LoVo (cell line): ENCODE data around the gene FGD4.

Experiments used
- DNase-seq: peaks from one replicate; pipeline ENCODE4 v3.0.0-alpha.2; 2016; ENCODE audit warnings: low spot score

The FGD4 gene

DNA sequence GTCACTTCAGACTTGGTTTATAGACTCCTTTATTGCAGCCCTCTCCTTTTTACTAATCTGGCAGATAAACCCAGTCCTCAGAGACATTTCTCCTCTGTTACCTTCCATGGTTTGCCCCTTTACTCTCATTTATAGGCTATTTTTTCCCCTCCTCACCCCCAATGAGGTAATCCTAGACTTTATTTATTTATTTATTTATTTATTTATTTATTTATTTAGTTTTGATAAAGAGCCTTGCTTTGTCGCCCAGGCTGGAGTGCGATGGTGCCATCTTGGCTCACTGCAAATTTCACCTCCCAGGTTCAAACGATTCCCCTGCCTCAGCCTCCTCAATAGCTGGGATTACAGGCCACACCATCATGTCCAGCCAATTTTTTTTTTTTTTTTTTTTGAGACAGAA, 8.4 kb downstream of the FGD4 start:
- DNase-seq = no peak

DNA sequence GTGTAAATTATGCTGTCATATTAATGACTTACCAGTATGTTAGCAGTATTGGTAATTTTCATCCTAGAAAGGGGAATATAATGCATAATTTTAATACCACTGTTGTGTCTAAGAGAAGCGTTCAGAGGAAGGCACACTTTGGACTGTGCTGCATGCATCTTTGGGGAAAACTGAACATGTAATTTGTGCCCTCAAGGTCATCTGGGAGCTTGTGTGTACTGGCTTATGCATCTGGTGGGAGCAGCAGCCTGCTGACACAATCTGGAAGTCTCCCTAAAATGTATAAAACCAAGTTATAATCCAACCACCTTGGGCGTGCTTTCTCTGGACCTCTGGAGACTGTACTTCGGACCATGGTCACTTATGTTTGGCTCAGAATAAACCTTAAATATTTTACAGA, 14.1 kb downstream of the FGD4 start:
- DNase-seq = no peak

- DNase-seq = no peak
Observed at GRCh38 chr12:32418221-32418620, 18.9 kb downstream of the FGD4 start.

- DNase-seq = no peak
Observed at GRCh38 chr12:32418903-32419519, 19.7 kb downstream of the FGD4 start.

GRCh38 chr12:32419520-32419960, 20.2 kb downstream of the FGD4 start:
- no peak for DNase-seq

DNA sequence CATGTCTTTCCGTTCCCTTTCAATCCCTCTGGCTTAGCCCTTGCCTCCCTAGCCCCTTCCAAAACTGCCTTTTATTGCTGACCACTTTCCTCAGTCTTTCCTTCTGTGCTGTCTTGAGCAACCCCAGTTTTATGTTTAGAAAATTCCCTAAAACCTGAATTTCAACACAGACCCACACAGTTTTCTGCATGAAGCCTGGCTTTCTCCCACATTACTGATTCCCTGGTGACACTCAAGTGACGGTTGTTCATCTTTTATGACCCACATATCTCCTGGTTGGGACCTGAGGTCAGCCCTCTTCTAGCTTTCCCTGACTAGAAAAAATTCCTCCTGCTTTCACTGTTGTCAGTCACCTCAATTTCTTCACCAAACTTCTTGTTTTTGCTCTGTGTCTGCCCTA, 21.0 kb downstream of the FGD4 start:
- no peak for DNase-seq

GRCh38 chr12:32423559-32423958, 24.2 kb downstream of the FGD4 start:
- DNase-seq = no peak

GRCh38 chr12:32431025-32431424, 31.7 kb downstream of the FGD4 start:
- DNase-seq = no peak

DNA sequence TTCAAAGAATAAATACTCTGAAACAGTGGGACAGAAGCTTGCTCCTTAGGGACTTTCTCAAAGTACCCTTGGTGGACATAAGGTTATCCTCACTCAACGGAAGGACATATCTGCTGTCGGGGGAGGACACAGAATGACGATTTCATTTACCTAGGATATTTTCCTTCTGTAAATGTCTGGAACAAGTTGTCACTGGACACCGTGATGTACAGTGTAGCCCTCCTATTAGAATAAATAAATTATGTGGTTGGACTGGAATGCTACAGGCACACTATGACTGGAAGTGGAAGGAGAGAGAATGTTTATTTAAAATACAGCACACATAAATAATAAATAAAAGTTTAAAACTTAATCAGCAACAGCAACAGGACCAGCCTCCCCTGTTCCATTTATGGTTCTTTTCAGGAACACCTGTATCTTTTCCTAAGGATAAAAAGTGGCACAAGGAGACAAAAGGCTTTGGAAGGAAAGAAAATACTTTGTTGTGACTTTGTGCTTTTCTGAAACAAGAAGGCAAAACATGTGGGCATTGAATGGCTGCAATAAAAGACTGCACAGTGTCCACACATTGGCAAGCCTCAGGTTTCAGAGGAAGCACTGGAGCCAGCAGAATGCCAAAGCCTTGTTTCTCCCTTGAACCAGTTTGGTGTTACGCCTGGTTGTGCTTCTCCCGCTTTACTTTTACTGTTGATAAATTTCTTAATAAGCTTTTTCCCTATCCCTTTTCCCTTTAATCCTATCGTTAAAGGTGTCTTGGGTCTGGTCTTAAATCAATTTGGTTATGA, 36.8 kb downstream of the FGD4 start:
- DNase-seq = no peak

GRCh38 chr12:32437095-32437515, 37.7 kb downstream of the FGD4 start:
- DNase-seq = peak; percentile 69

- no peak for DNase-seq
Observed at GRCh38 chr12:32440120-32440865, 40.9 kb downstream of the FGD4 start.

GRCh38 chr12:32443491-32443890, 44.1 kb downstream of the FGD4 start:
- DNase-seq = no peak

DNA sequence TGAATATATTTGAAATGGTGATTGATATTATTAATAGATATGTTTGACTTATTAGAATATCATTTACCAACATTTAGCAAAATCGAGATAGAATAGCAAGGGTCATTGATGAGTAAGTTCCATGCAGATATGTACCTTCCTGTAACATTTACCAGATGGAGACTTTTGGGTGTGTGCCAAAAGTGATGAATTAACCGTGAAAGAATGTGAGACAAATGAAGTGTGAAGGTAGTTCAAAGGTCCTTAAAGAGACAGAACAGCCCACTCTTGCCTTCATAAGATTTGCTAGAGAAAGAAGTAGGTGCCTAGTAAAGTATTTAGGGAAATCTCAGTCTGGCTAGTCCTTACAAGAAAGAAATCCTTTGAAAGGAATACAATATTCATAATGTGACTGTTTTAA, 45.5 kb downstream of the FGD4 start:
- DNase-seq = peak; percentile 96

- no peak for DNase-seq
Observed at GRCh38 chr12:32445356-32445755, 46.0 kb downstream of the FGD4 start.

GRCh38 chr12:32446316-32447119, 47.2 kb downstream of the FGD4 start:
- DNase-seq = no peak

- DNase-seq = no peak
Observed at GRCh38 chr12:32448586-32448985, 49.2 kb downstream of the FGD4 start.

DNA sequence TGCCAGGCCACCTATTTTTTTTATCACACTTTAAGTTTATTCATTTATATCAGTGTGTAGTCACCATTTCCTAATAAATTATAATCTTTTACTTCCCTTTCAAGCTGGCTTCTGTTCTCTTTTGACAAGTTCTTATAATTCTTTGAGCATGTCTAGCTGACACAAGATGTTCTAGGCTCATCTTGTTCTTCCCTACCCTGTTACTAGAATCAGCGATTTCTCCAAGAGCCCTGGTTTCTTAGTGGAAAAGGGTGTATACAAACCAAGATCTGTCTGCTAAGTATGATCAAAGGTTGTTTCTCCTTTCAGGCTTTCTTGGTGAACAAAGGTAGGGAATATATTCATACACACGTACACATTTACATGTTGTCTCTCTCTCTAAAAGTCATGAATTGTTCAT, 51.0 kb downstream of the FGD4 start:
- DNase-seq = no peak

DNA sequence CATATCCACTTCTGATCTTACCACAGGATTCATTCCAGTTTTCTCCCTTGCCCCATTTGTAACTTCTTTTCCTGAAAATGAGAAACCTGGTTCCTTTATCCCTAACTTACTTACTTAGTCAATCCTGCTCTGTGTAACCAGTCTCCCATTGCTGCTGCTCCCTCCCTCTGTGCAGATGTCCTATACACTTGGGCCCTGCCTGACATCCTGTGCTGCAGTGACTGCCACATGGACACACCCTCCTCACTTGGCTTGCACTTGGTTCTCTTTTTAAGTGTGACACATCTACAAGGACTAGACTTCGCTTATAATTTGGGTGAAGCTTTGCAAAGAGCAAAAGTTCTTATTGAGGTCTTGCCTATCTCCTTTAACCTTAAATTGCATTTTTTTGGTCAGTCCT, 51.4 kb downstream of the FGD4 start:
- DNase-seq = no peak

DNA sequence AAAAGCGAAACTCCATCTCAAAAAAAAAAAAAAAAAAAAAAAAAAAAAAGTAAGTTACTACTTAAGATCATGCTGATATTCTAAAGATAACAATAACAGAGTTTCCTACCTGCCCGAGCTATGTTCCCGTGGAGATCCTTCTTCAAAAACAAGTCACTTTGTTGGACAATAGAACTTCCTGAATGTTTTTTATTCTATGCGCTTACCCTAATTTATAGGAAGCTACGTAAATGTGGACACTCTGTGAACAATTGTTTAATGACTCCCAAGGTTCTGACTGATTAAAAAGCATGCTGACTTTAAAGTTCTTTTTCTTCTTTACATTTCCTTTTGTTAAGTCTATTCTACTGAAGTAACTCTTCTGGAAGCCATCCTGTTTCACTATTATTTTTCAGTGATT, 52.5 kb downstream of the FGD4 start:
- no peak for DNase-seq

DNA sequence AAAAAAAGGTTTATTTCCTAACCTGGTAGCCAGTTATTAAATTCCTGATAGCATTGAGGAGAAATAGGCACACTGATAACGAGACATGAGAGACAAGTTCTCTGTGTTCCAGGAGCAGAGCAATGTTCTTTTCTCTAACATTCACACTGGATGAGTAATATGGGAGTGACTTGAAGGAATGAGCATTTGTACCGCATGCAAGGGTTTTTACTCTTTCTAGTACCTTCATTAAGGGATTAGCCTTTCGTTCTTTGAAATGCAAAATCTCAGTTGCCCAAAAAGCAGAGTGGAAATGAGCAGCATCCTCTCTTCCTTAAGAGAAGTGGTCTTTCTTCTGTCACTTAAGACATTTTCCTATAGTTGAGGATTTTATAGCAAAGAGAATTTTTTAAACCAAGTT, 54.7 kb downstream of the FGD4 start:
- DNase-seq = peak; percentile 83

- peak; percentile 26 for DNase-seq
Observed at GRCh38 chr12:32454866-32455265, 55.5 kb downstream of the FGD4 start.

GRCh38 chr12:32455607-32456071, 56.3 kb downstream of the FGD4 start:
- peak; percentile 78 for DNase-seq
